HEK293T (cell line): ENCODE results near the gene KRTAP16-1.
"Not testable (repeated sequence)": the region's sequence is repeated elsewhere in the genome, so short reads cannot be mapped to it uniquely, and the experiment has no call there.

ENCODE experiments used
- CTCF ChIA-PET: fragments of 350-600 bp; formaldehyde crosslinking; extraction: SDS; loops from one replicate; lab custom pipeline; 2021; ENCODE audit warnings: antibody characterized with exemption, inconsistent platforms; lab: Yijun Ruan, JAX
- POLR2A ChIA-PET: fragments of 350-600 bp; formaldehyde crosslinking; extraction: SDS; loops from one replicate; lab custom pipeline; 2020; ENCODE audit warnings: antibody characterized with exemption, inconsistent platforms; lab: Yijun Ruan, JAX
- DNase-seq: peaks from one replicate; pipeline ENCODE4 v3.0.0; 2012; ENCODE audit warnings: mixed read lengths; ENCODE audit errors: extremely low spot score
- ARNT ChIP-seq: fragments of 450-650 bp; IDR thresholded peaks from 2 replicates; pipeline ENCODE4 v1.6.1; 2017; ENCODE audit warnings: mild to moderate bottlenecking
- BHLHE40 ChIP-seq: fragments of 450-650 bp; IDR thresholded peaks from 2 replicates; pipeline ENCODE4 v1.6.1; 2016; ENCODE audit warnings: mild to moderate bottlenecking, moderate library complexity, borderline replicate concordance
- CTBP1 ChIP-seq: fragments of 450-650 bp; IDR thresholded peaks from 2 replicates; pipeline ENCODE4 v1.6.1; 2016; ENCODE audit warnings: borderline replicate concordance
- ELF4 ChIP-seq: fragments of 450-650 bp; IDR thresholded peaks from 2 replicates; pipeline ENCODE4 v1.6.1; 2017; ENCODE audit warnings: antibody characterized with exemption
- FOXA1 ChIP-seq: fragments of 450-650 bp; IDR thresholded peaks from 2 replicates; pipeline ENCODE4 v1.6.1; 2016; ENCODE audit warnings: mild to moderate bottlenecking
- FOXK2 ChIP-seq: fragments of 450-650 bp; IDR thresholded peaks from 2 replicates; pipeline ENCODE4 v1.6.1; 2016; ENCODE audit warnings: mild to moderate bottlenecking
- FOXM1 ChIP-seq: fragments of 450-650 bp; IDR thresholded peaks from 2 replicates; pipeline ENCODE4 v1.6.1; 2017; ENCODE audit warnings: mild to moderate bottlenecking, borderline replicate concordance
- HDGF ChIP-seq: fragments of 450-650 bp; IDR thresholded peaks from 2 replicates; pipeline ENCODE4 v1.6.1; 2017; ENCODE audit warnings: antibody characterized with exemption, borderline replicate concordance
- L3MBTL2 ChIP-seq: fragments of 450-650 bp; conservative IDR thresholded peaks from 2 replicates; pipeline ENCODE4 v1.6.1; 2016; ENCODE audit warnings: mild to moderate bottlenecking
- LEF1 ChIP-seq: fragments of 450-650 bp; IDR thresholded peaks from 2 replicates; pipeline ENCODE4 v1.6.1; 2017; ENCODE audit warnings: mild to moderate bottlenecking, borderline replicate concordance
- NFRKB ChIP-seq: fragments of 450-650 bp; IDR thresholded peaks from 2 replicates; pipeline ENCODE4 v1.6.1; 2016; ENCODE audit warnings: mild to moderate bottlenecking, moderate library complexity
- PKNOX1 ChIP-seq: fragments of 450-650 bp; IDR thresholded peaks from 2 replicates; pipeline ENCODE4 v1.6.1; 2016
- SP1 ChIP-seq: fragments of 450-650 bp; IDR thresholded peaks from 2 replicates; pipeline ENCODE4 v1.6.1; 2017
- SUZ12 ChIP-seq: fragments of 450-650 bp; IDR thresholded peaks from 2 replicates; pipeline ENCODE4 v1.6.1; 2016; ENCODE audit warnings: mild to moderate bottlenecking
- TARDBP ChIP-seq: fragments of 450-650 bp; IDR thresholded peaks from 2 replicates; pipeline ENCODE4 v1.6.1; 2016
- ZNF384 ChIP-seq: fragments of 450-650 bp; IDR thresholded peaks from 2 replicates; pipeline ENCODE4 v1.6.1; 2016

The KRTAP16-1 gene

DNA sequence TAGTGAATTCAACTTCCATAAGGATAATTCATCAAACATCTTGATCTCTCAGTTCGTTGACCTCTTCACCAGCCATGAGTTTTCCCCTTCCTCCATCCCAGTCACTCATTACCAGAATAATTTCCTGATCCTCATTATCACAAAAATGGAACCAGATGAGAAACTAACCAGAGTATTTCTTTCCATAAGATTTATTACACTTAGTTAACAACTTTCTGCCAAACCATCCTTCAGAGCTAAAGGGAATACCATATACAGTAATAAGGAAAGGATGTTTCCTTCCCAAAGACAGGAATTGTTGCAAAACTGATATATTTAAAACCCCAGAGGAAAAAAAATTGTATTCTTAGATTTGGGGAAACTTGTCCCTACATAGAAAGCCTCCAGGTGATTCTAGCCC is 15.1 kb downstream of the KRTAP16-1 start:
- ChIA-PET POLR2A (no interaction called here), CTCF (no interaction called here)
- DNase-seq: no peak
- TF ChIP-seq SUZ12 (no peak), ELF4 (no peak), FOXK2 (no peak), FOXM1 (no peak), L3MBTL2 (no peak), NFRKB (no peak), BHLHE40 (no peak), CTBP1 (no peak)

GRCh38 chr17:41287050-41287449 is 22.1 kb downstream of the KRTAP16-1 start:
- POLR2A ChIA-PET: interaction anchor here (0.7 kb wide), 1 partner anchor 63 kb away, joined by 3 read pairs; no protein-coding TSS in a partner anchor
- CTCF ChIA-PET: no interaction called here
- TF ChIP-seq FOXK2: no peak
- TF ChIP-seq TARDBP: no peak
- no peak for TF ChIP-seq NFRKB
- TF ChIP-seq HDGF: no peak
- TF ChIP-seq ARNT: no peak
- no peak for TF ChIP-seq CTBP1
- DNase-seq: no peak

- CTCF ChIA-PET: no interaction called here
- DNase-seq: no peak
- TF ChIP-seq NFRKB: no peak
- TF ChIP-seq PKNOX1: no peak
- TF ChIP-seq BHLHE40: no peak
- no peak for TF ChIP-seq FOXM1
- no peak for TF ChIP-seq CTBP1
- no peak for TF ChIP-seq ARNT
- TF ChIP-seq LEF1: no peak
- no peak for TF ChIP-seq L3MBTL2
- TF ChIP-seq SUZ12: no peak
- no peak for TF ChIP-seq FOXA1
- no peak for TF ChIP-seq SP1
- no peak for TF ChIP-seq FOXK2
- no peak for TF ChIP-seq ZNF384
- no peak for TF ChIP-seq ELF4
- no peak for TF ChIP-seq TARDBP
- no peak for TF ChIP-seq HDGF
- POLR2A ChIA-PET: no interaction called here
Measured at GRCh38 chr17:41284546-41284945, 24.6 kb downstream of the KRTAP16-1 start.

- TF ChIP-seq BHLHE40 (no peak), ARNT (no peak), FOXK2 (no peak), L3MBTL2 (no peak), LEF1 (no peak), FOXA1 (no peak), SUZ12 (no peak), NFRKB (no peak), SP1 (no peak), FOXM1 (no peak), ELF4 (no peak), CTBP1 (no peak), HDGF (no peak), PKNOX1 (no peak)
- DNase-seq: no peak
- ChIA-PET CTCF (no interaction called here), POLR2A (no interaction called here)
Measured at GRCh38 chr17:41284043-41284442, 25.1 kb downstream of the KRTAP16-1 start.

- DNase-seq: no peak
- TF ChIP-seq HDGF: no peak
- no peak for TF ChIP-seq SP1
- no peak for TF ChIP-seq FOXK2
- TF ChIP-seq L3MBTL2: no peak
- no peak for TF ChIP-seq TARDBP
- no peak for TF ChIP-seq CTBP1
- no peak for TF ChIP-seq SUZ12
- POLR2A ChIA-PET: no interaction called here
- CTCF ChIA-PET: no interaction called here
Measured at GRCh38 chr17:41278176-41278955, 30.7 kb downstream of the KRTAP16-1 start.

- POLR2A ChIA-PET, CTCF ChIA-PET, DNase-seq: not testable (repeated sequence)
Measured at GRCh38 chr17:41275648-41276190, 33.4 kb downstream of the KRTAP16-1 start, which contains the start of gene KRTAP9-7. KRTAP9-7 (plus strand) TSS chr17:41275698; CDS start chr17:41275698, 0 bp downstream.

DNA sequence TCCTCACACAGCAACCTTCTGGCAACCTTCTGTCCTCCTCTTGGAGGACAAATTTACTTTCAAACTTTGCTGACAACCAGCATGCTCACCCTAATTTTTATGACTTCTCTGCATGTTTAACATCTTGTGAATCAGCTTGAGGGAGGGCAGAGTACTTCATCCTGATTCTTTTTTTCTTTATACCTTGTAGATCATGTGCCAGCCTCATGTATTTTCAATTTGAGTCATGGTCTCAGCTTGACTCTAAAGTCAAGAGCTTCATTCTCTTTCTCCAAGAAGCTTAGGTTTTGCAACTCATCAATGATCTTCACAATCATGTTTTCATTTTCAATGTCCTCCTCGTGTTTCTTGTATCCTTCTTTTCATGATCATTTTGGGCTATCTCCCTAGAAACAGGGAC is 37.3 kb downstream of the KRTAP16-1 start:
- POLR2A ChIA-PET: no interaction called here
- CTCF ChIA-PET: no interaction called here
- no peak for DNase-seq
- TF ChIP-seq SP1 (no peak), ZNF384 (no peak), PKNOX1 (no peak), FOXA1 (no peak), L3MBTL2 (no peak), BHLHE40 (no peak), HDGF (no peak), TARDBP (no peak), FOXM1 (no peak), FOXK2 (no peak), ARNT (no peak), CTBP1 (no peak), LEF1 (no peak), SUZ12 (no peak), NFRKB (no peak), ELF4 (no peak)

DNA sequence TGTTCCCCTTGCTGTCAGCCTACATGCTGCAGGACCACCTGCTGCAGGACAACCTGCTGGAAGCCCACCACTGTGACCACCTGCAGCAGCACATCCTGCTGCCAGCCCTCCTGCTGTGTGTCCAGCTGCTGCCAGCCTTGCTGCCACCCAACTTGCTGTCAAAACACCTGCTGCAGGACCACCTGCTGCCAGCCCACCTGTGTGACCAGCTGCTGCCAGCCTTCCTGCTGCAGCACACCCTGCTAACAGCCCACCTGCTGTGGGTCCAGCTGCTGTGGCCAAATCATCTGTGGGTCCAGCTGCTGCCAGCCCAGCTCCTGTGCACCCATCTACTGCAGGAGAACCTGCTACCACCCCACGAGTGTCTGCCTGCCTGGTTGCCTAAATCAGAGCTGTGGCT is 37.8 kb downstream of the KRTAP16-1 start:
- CTCF ChIA-PET, POLR2A ChIA-PET, DNase-seq: not testable (repeated sequence)
